IPS-18a (cell line): Measurements from ENCODE around the gene TRABD2B.

ENCODE experiments used
- H3K27ac ChIP-seq: one replicate; pipeline ENCODE4 v1.5.1; 2013; ENCODE audit warnings: low read length
- H3K27me3 ChIP-seq: one replicate; pipeline ENCODE4 v1.6.1; 2013; ENCODE audit warnings: mild to moderate bottlenecking, low read length; ENCODE audit not compliant: control insufficient read depth, insufficient read depth
- H3K36me3 ChIP-seq: one replicate; pipeline ENCODE4 v1.6.1; 2013; ENCODE audit warnings: low read depth, low read length; ENCODE audit not compliant: control insufficient read depth
- H3K4me1 ChIP-seq: one replicate; pipeline ENCODE4 v1.6.1; 2013; ENCODE audit warnings: low read depth, low read length; ENCODE audit not compliant: control insufficient read depth
- H3K4me3 ChIP-seq: one replicate; pipeline ENCODE4 v1.5.1; 2013; ENCODE audit warnings: low read length
- H3K9ac ChIP-seq: one replicate; pipeline ENCODE4 v1.6.1; 2013; ENCODE audit warnings: mild to moderate bottlenecking, low read length, moderate library complexity
- H3K9me3 ChIP-seq: one replicate; pipeline ENCODE4 v1.6.1; 2013; ENCODE audit warnings: low read depth, low read length; ENCODE audit not compliant: control insufficient read depth

Gene TRABD2B

DNA sequence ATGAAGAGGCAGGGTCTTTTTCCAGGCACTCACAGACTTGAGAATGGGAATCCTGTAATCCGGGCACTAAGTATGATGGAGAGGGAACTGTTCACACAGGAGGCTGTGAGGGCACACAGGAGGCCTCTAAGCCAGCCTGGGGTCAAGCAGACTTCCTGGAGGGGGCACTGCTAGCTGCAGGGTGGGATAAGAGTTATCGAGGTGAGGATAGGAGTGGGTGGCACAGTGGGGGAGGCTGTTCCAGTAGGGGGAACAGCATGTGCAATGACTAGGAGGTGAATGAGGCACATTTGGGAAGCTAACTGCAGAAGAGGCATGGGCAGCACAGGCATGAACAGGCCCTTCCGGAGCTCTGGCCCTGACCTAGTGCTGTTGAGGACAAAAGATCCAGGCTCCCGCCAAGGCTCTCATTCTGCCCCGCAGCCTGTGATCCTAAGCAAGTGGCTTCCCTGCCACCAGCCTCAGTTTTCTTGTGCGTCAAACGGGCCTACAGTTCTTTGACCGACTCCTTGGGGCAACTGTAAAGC, 216.7 kb downstream of the TRABD2B start:
- Histone ChIP-seq H3K4me3 (no peak overlapping the region), H3K27me3 (no peaks in the 10 kb centered on the region), H3K9me3 (no peaks in the 10 kb centered on the region), H3K9ac (no peak overlapping the region), H3K4me1 (peaks cover 10% of the 10 kb centered on the region), H3K27ac (no peak overlapping the region), H3K36me3 (no peaks in the 10 kb centered on the region)

DNA sequence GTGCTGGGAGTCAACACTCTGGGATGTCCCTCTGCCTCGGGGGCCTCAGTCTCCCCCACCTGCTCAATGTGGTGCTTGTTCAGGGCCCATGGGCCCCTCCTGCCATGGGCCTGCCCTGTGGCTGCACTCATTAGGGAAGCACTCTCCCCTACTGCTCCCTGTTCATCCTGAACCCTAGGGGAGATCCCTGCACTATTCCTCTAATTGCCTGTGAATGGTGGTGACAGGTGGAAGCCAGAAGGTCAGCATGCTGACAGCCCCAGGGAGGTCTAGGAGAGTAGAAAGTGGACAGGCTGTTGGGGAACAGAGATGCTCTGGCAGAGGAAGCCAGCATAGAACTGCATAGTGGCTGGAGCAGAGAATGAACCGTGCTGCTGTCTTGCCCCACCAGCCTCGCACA, 217.6 kb downstream of the TRABD2B start:
- Histone ChIP-seq H3K4me1 (peaks cover 12% of the 10 kb centered on the region), H3K9ac (no peak overlapping the region), H3K9me3 (no peaks in the 10 kb centered on the region), H3K36me3 (no peaks in the 10 kb centered on the region), H3K27ac (no peak overlapping the region), H3K4me3 (no peak overlapping the region), H3K27me3 (no peaks in the 10 kb centered on the region)

DNA sequence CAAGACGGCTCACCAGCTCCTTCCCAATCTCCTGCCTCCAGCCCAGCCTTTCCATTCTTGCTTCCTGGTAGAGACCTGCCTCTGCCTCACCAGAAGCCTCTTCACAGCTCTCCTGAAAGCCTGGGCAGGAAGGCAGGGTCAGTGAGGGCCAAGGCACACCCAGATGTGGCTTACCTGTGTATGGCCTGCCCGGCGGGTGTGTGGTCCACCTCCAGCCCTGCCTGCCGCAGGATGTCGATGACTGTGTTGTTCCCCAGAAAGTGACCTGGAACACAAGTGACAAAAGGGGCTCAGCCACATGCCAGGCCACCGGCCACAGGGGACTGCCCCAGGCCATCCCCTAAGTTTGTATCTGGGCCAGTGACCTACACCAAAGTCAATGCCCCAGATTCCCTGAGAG, 218.9 kb downstream of the TRABD2B start:
- H3K36me3 ChIP-seq, result no peaks in the 10 kb centered on the region
- H3K9ac ChIP-seq, result no peak overlapping the region
- no peak overlapping the region for H3K27ac ChIP-seq
- H3K27me3 ChIP-seq, result no peaks in the 10 kb centered on the region
- peaks cover 12% of the 10 kb centered on the region for H3K4me1 ChIP-seq
- no peak overlapping the region for H3K4me3 ChIP-seq
- no peaks in the 10 kb centered on the region for H3K9me3 ChIP-seq

GRCh38 chr1:47777322-47777721, 219.9 kb downstream of the TRABD2B start:
- Histone ChIP-seq H3K9me3 (no peaks in the 10 kb centered on the region), H3K27ac (no peak overlapping the region), H3K9ac (no peak overlapping the region), H3K27me3 (no peaks in the 10 kb centered on the region), H3K4me3 (no peak overlapping the region), H3K36me3 (no peaks in the 10 kb centered on the region), H3K4me1 (peaks cover 12% of the 10 kb centered on the region)

GRCh38 chr1:47776667-47777131, 220.5 kb downstream of the TRABD2B start:
- Histone ChIP-seq H3K9me3 (no peaks in the 10 kb centered on the region), H3K4me3 (no peak overlapping the region), H3K27ac (no peak overlapping the region), H3K36me3 (no peaks in the 10 kb centered on the region), H3K4me1 (peaks cover 12% of the 10 kb centered on the region), H3K9ac (no peak overlapping the region), H3K27me3 (no peaks in the 10 kb centered on the region)

GRCh38 chr1:47774986-47775834, 222.0 kb downstream of the TRABD2B start:
- H3K9me3 ChIP-seq, result no peaks in the 10 kb centered on the region
- H3K4me1 ChIP-seq, result peaks cover 12% of the 10 kb centered on the region
- no peak overlapping the region for H3K4me3 ChIP-seq
- H3K9ac ChIP-seq, result no peak overlapping the region
- no peaks in the 10 kb centered on the region for H3K27me3 ChIP-seq
- no peaks in the 10 kb centered on the region for H3K36me3 ChIP-seq
- no peak overlapping the region for H3K27ac ChIP-seq

DNA sequence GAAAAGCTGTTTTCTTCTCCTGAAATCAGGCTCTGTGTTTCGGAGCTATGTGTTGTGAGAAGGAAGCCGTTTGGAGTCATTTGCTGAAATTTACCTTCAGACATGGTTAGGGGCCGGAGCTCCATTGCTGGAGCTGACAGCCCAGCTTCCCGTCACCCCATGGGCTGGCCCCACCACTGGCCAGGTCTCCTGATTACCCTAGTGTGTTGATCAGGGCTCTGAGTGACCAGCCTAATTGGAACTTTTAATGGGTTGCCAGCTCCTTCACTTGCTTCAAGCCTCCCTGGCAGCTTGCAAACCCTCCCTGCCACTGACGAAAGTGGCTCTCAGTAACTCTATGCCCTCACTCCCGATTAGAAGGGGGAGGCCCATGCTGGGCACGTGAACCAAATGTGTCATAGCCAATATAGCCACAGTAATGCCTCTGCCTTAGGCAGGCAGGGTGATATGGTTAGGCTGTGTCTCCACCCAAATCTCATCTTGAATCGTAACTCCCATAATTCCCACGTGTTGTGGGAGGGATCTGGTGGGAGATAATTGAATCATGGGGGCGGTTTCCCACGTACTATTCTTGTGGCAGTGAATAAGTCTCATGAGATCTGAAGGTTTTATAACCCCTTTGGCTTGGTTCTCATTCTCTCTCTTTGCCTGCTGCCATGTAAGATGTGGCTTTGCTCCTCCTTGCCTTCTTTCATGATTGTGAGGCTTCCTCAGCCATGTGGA, 224.1 kb downstream of the TRABD2B start:
- no peaks in the 10 kb centered on the region for H3K36me3 ChIP-seq
- H3K4me3 ChIP-seq, result no peak overlapping the region
- no peaks in the 10 kb centered on the region for H3K27me3 ChIP-seq
- no peak overlapping the region for H3K27ac ChIP-seq
- peaks cover 12% of the 10 kb centered on the region for H3K4me1 ChIP-seq
- no peak overlapping the region for H3K9ac ChIP-seq
- no peaks in the 10 kb centered on the region for H3K9me3 ChIP-seq

DNA sequence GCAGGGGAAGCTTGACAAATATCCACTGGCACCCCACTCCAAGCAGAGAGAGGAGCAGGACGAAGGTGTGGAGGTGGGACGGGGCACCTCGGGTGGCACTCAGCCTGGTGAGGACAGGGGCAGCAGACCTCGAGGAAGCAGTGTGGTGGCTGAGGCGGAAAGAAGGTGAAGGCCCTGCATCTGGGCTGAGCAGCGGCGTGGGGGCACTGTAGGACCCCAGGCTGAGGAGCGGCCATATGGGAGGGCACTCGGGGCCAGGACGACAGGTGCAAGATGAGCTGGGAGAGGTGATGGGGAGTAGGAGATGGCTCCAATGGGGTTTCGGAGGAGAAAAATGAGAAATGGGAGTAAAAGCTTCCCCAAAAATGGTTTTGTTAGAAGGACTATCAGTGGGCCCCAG, 224.9 kb downstream of the TRABD2B start:
- Histone ChIP-seq H3K9ac (no peak overlapping the region), H3K4me1 (peaks cover 12% of the 10 kb centered on the region), H3K4me3 (no peak overlapping the region), H3K27ac (no peak overlapping the region), H3K27me3 (no peaks in the 10 kb centered on the region), H3K9me3 (no peaks in the 10 kb centered on the region), H3K36me3 (no peaks in the 10 kb centered on the region)

DNA sequence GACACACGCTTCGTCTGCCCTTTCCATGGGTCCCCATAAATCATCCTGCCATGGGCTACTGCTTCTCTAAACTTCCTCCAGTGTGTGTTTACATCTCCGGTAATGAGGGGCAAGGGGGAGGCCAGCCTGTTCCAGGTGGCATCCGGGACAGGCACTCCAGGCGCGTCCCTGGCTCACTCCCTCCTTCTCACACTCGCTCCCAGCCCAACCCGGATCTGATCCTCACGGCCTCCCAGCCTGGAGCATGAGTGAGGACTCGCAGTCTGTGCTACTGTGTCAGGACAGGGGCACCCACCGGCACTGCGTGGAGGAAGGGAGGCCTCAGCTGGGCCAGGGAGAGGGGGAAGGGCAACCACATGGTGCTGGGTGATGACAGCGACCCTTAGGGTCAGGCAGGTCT, 225.4 kb downstream of the TRABD2B start:
- no peak overlapping the region for H3K4me3 ChIP-seq
- H3K4me1 ChIP-seq, result peaks cover 12% of the 10 kb centered on the region
- no peaks in the 10 kb centered on the region for H3K9me3 ChIP-seq
- no peak overlapping the region for H3K27ac ChIP-seq
- H3K27me3 ChIP-seq, result no peaks in the 10 kb centered on the region
- H3K36me3 ChIP-seq, result no peaks in the 10 kb centered on the region
- H3K9ac ChIP-seq, result no peak overlapping the region

DNA sequence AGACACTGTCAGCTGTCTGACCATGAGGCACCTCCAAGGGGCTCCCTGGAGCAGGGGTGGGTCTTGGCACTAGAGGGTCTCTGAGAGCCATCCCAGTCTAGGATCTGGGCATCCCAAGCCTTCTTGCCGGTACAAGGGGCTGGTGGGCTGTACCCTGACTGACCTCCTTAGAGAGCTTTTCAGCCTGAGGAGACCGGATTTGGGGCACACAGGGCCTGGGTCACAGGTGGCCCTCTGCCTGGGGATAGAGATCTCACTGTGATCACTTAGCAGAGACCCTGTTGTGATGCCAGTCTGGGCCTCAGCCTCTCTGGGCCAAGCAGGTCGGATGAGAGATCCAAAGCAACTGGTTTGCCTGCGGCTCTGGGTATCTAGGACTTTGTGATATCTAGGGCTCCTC, 227.2 kb downstream of the TRABD2B start:
- Histone ChIP-seq H3K4me1 (no peaks in the 10 kb centered on the region), H3K9ac (no peak overlapping the region), H3K4me3 (no peak overlapping the region), H3K36me3 (no peaks in the 10 kb centered on the region), H3K9me3 (no peaks in the 10 kb centered on the region), H3K27me3 (no peaks in the 10 kb centered on the region), H3K27ac (no peak overlapping the region)

- Histone ChIP-seq H3K27ac (no peak overlapping the region), H3K4me3 (no peak overlapping the region), H3K36me3 (no peaks in the 10 kb centered on the region), H3K9ac (no peak overlapping the region), H3K9me3 (no peaks in the 10 kb centered on the region), H3K27me3 (no peaks in the 10 kb centered on the region), H3K4me1 (no peaks in the 10 kb centered on the region)
Observed at GRCh38 chr1:47769295-47769694, 227.9 kb downstream of the TRABD2B start.
